ENCODE results near the gene MAD2L2.

GRCh38 chr1:11727119-11727518 lies 46.2 kb upstream of the MAD2L2 start:
- TF ChIP-seq CTCF (IDR thresholded peaks at IDR 0.05) (no peak), POLR2AphosphoS5 (IDR thresholded peaks at IDR 0.05) (no peak)
